Muscle layer of duodenum (tissue), 2 donors: Measurements from ENCODE around the gene SLC16A11.
"Not testable (repeated sequence)": the region's sequence is repeated elsewhere in the genome, so short reads cannot be mapped to it uniquely, and the experiment has no call there.

Source experiments
- H3K27ac ChIP-seq: one replicate; pipeline ENCODE4 v1.7.0; 2013; ENCODE audit warnings: mild to moderate bottlenecking, low read length
- H3K27me3 ChIP-seq: one replicate; pipeline ENCODE4 v1.7.0; 2013; ENCODE audit warnings: low read depth, mild to moderate bottlenecking, control low read depth, low read length
- H3K36me3 ChIP-seq, 2 donors: one replicate each; pipeline ENCODE4 v1.7.0; 2013; ENCODE audit warnings: low read length in 2 of 2, control low read depth in 1 of 2, mild to moderate bottlenecking in 1 of 2; ENCODE audit not compliant: insufficient read depth in 2 of 2, control insufficient read depth in 1 of 2
- H3K4me1 ChIP-seq, 2 donors: one replicate each; pipeline ENCODE4 v1.7.0; 2013; ENCODE audit warnings: low read length in 2 of 2, mild to moderate bottlenecking in 2 of 2, control low read depth in 1 of 2, moderate library complexity in 1 of 2; ENCODE audit not compliant: insufficient read depth in 2 of 2, control insufficient read depth in 1 of 2
- H3K4me3 ChIP-seq, 2 donors: one replicate each; pipeline ENCODE4 v1.7.0; 2013; ENCODE audit warnings: low read length in 2 of 2, low read depth in 1 of 2, mild to moderate bottlenecking in 1 of 2
- H3K9me3 ChIP-seq, 2 donors: one replicate each; pipeline ENCODE4 v1.7.0; 2013; ENCODE audit warnings: low read length in 2 of 2, control low read depth in 1 of 2, mild to moderate bottlenecking in 1 of 2; ENCODE audit not compliant: control insufficient read depth in 1 of 2
- donor health status: healthy.

Gene SLC16A11

GRCh38 chr17:7001318-7001961 is 42.5 kb downstream of the SLC16A11 start:
- Histone ChIP-seq H3K27me3 (no peaks in the 10 kb centered on the region), H3K4me3 (no peak overlapping the region), H3K4me1 (peaks cover 0 to under 1% of the 10 kb centered on the region in 2 donors), H3K36me3 (peaks cover 44 to 53% of the 10 kb centered on the region in 2 donors), H3K9me3 (no peaks in the 10 kb centered on the region), H3K27ac (no peak overlapping the region)

- H3K4me3 ChIP-seq, result no peak overlapping the region
- H3K27me3 ChIP-seq, result no peaks in the 10 kb centered on the region
- H3K4me1 ChIP-seq, result peaks cover 0 to 10% of the 10 kb centered on the region in 2 donors
- H3K27ac ChIP-seq, result no peak overlapping the region
- H3K9me3 ChIP-seq, result no peaks in the 10 kb centered on the region
- H3K36me3 ChIP-seq, result peaks cover 44 to 53% of the 10 kb centered on the region in 2 donors
Observed at GRCh38 chr17:6998855-6999508, 44.9 kb downstream of the SLC16A11 start.

- H3K27me3 ChIP-seq, result no peaks in the 10 kb centered on the region
- no peak overlapping the region for H3K27ac ChIP-seq
- H3K36me3 ChIP-seq, result peaks cover 29 to 43% of the 10 kb centered on the region in 2 donors
- peaks cover 0 to 10% of the 10 kb centered on the region in 2 donors for H3K4me1 ChIP-seq
- H3K9me3 ChIP-seq, result no peaks in the 10 kb centered on the region
- no peak overlapping the region for H3K4me3 ChIP-seq
Observed at GRCh38 chr17:6997171-6997570, 46.7 kb downstream of the SLC16A11 start.

- peaks cover 22 to 36% of the 10 kb centered on the region in 2 donors for H3K36me3 ChIP-seq
- peaks cover 0 to 10% of the 10 kb centered on the region in 2 donors for H3K4me1 ChIP-seq
- H3K27me3 ChIP-seq, result no peaks in the 10 kb centered on the region
- H3K27ac ChIP-seq, result no peak overlapping the region
- H3K9me3 ChIP-seq, result no peaks in the 10 kb centered on the region
- H3K4me3 ChIP-seq, result peak overlapping the region in 1 of 2 donors; percentile 50
Observed at GRCh38 chr17:6996256-6997011, 47.5 kb downstream of the SLC16A11 start.

- Histone ChIP-seq H3K9me3 (no peaks in the 10 kb centered on the region), H3K4me1 (peaks cover 0 to 10% of the 10 kb centered on the region in 2 donors), H3K27ac (no peak within 1 kb of the TSS), H3K27me3 (no peaks in the 10 kb centered on the region), H3K36me3 (peaks cover 14 to 30% of the 10 kb centered on the region in 2 donors), H3K4me3 (peak within 1 kb of the TSS; percentile 7 to 50)
Observed at GRCh38 chr17:6995500-6996255, 48.2 kb downstream of the SLC16A11 start, which contains the start of gene ALOX12. TSS of gene ALOX12 (plus strand) at chr17:6996049. CDS start at chr17:6996118, 69 bp downstream.

- Histone ChIP-seq H3K36me3 (peaks cover 10 to 20% of the 10 kb centered on the region in 2 donors), H3K4me3 (no peak overlapping the region), H3K27ac (no peak overlapping the region), H3K27me3 (no peaks in the 10 kb centered on the region), H3K4me1 (peaks cover 0 to 10% of the 10 kb centered on the region in 2 donors), H3K9me3 (no peaks in the 10 kb centered on the region)
Observed at GRCh38 chr17:6994666-6995256, 49.1 kb downstream of the SLC16A11 start.

- H3K27ac ChIP-seq, result no peak overlapping the region
Observed at GRCh38 chr17:6994118-6994598, 49.7 kb downstream of the SLC16A11 start.

GRCh38 chr17:6993613-6994056 is 50.3 kb downstream of the SLC16A11 start:
- not testable (repeated sequence) for H3K27me3 ChIP-seq, H3K9me3 ChIP-seq, H3K4me3 ChIP-seq, H3K36me3 ChIP-seq, H3K27ac ChIP-seq
- H3K4me1 ChIP-seq, result peaks cover 0 to 10% of the 10 kb centered on the region in 2 donors

More at GRCh38 chr17:6994118-6994598, 49.7 kb downstream of the SLC16A11 start:
- H3K4me3 ChIP-seq, result no peak overlapping the region
- H3K27me3 ChIP-seq, result no peaks in the 10 kb centered on the region
- H3K36me3 ChIP-seq, result peaks cover 4 to 14% of the 10 kb centered on the region in 2 donors
- no peaks in the 10 kb centered on the region for H3K9me3 ChIP-seq
- peaks cover 0 to 10% of the 10 kb centered on the region in 2 donors for H3K4me1 ChIP-seq
